Activated CD8-positive, alpha-beta memory T cell treated with anti-CD3 and anti-CD28 coated beads for 4 hours (primary cell): ENCODE measurements around the gene TOM1L1.
"Not testable (repeated sequence)": the region's sequence is repeated elsewhere in the genome, so short reads cannot be mapped to it uniquely, and the experiment has no call there.

Source experiments
- DNase-seq, 2 donors: peaks; one replicate each; pipeline ENCODE4 v3.0.0-alpha.2; 2020; ENCODE audit warnings: low read depth in 2 of 2

TOM1L1 gene, protein sequence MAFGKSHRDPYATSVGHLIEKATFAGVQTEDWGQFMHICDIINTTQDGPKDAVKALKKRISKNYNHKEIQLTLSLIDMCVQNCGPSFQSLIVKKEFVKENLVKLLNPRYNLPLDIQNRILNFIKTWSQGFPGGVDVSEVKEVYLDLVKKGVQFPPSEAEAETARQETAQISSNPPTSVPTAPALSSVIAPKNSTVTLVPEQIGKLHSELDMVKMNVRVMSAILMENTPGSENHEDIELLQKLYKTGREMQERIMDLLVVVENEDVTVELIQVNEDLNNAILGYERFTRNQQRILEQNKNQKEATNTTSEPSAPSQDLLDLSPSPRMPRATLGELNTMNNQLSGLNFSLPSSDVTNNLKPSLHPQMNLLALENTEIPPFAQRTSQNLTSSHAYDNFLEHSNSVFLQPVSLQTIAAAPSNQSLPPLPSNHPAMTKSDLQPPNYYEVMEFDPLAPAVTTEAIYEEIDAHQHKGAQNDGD

GRCh38 chr17:54900457-54901229, at the start of gene TOM1L1:
TSS of gene TOM1L1 (plus strand) at chr17:54900852. CDS start at chr17:54900866, 14 bp downstream.
- DNase-seq = no peak

DNA sequence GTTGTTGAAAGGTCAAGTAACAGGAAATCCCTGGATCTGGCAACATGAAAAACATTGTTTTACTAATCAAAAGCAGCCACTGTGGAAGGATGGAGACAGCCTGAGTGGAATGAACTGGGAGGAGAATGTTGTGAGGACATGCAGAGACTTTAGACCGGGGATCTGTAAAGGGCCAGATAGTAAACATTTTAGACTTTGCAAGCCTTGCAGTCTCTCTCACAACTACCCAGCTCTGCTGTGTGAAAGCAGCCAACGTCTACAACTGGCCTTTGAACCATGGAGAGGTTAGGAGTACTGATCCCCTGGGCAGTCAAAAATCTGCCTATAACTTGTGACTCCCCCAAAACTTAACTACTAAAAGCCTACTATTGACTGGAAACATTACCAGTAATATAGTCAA, 41.5 kb upstream of the TOM1L1 start:
- DNase-seq = no peak

GRCh38 chr17:54860617-54861470, 39.8 kb upstream of the TOM1L1 start:
- no peak for DNase-seq

DNA sequence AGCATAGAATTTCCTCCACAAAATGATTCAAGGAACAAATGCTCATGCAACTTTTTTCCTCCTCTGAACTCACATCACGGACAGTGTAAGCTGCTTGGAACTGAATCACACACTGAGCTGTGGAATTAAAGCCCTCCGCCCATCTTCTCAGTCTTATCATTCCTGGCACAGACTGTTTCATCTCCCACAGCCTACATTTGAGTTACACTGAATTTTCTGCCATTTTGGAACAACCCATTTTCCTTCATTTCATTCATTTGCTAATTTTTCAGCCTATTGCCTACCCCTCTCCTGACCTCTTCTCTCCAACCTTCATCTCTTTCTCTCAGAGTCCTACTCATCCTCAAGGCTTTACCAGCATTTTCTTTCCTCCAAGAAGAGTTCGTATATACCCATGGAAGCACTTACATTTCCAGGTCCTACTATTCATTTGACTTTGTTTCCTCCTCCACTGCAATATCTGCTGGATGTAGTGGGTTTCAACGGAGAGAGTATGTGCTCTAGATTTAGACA, 39.1 kb upstream of the TOM1L1 start:
- no peak for DNase-seq

DNA sequence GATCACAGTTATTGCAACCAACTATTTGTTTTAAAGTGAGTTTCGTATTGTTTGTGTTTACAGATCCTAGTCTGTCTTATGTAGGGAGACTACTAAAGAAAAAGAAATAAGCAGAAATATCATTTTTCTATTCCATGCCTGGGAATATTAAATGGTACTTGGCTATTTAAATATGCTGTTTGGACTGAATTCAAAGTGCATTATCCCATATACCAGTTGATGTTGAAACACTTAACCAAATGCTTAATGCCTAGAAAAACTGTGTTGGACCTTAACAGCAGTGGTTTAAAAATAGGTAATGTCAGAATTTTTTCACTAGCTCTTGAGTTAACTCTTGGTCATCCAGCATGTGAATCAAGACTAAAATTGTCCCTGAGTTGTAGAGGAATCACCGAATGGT, 37.5 kb upstream of the TOM1L1 start:
- DNase-seq = no peak

DNA sequence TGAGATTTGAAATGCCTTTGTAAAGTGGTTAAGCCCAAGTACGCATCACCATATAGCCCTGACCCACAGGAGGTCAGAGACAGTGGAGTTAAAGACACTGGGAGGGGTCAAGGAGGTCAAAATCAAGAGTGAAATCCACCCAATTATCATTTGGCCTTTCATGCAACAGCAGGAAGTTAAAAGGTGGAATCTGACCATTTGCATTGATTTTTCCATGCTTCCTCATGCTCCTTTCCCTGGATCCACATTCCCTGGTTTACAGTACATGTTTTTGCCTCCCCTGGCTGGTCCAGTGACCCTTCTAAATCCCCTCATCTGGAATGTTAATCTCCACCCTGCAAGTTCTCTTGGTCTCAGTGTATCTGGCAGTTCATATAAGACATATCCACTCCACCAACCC, 36.6 kb upstream of the TOM1L1 start:
- no peak for DNase-seq

GRCh38 chr17:54864636-54865356, 35.9 kb upstream of the TOM1L1 start:
- no peak for DNase-seq

GRCh38 chr17:54867634-54868033, 33.0 kb upstream of the TOM1L1 start:
- no peak for DNase-seq

DNA sequence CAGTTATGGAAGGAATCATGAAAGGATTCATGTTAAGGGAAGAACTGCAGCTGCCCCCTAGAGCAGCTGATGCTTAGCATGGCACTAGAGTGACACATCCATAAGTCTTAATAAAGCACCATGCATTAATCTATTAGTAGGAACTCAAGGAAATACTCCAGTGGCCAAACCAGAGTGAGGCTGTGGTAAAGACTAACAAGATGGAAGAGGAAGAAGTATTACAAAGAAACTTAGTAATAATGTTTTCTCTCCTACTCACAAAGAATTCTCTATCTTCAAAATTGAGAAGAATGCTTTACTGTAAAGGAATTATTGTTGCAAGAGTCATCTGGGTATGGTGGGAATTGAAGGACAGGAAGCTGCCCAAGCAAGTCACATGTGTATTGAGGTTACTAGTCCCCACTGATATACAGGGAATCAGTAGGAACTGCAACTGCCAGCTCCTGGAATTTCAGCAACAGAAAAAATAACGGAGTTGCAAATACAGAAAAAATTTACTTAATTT, 29.9 kb upstream of the TOM1L1 start:
- DNase-seq = no peak

DNA sequence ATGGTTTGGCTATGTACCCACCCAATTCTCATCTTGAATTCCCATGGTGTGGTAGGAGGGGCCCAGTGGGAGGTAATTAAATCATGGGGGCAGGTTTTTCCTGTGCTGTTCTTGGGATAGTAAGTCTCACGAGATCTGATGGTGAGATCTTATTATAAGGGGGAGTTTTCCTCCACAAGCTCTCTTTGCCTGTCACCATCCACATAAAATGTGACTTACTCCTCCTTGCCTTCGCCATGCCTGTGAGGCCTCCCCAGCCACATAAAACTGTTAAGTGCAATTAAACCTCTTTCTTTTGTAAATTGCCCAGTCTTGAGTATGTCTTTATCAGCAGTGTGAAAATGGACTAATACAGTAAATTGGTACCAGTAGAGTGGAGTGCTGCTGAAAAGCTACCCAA, 24.7 kb upstream of the TOM1L1 start:
- DNase-seq = not testable (repeated sequence)

- no peak for DNase-seq
Measured at GRCh38 chr17:54876656-54877195, 23.9 kb upstream of the TOM1L1 start.

- DNase-seq = no peak
Measured at GRCh38 chr17:54881255-54881972, 19.2 kb upstream of the TOM1L1 start.

DNA sequence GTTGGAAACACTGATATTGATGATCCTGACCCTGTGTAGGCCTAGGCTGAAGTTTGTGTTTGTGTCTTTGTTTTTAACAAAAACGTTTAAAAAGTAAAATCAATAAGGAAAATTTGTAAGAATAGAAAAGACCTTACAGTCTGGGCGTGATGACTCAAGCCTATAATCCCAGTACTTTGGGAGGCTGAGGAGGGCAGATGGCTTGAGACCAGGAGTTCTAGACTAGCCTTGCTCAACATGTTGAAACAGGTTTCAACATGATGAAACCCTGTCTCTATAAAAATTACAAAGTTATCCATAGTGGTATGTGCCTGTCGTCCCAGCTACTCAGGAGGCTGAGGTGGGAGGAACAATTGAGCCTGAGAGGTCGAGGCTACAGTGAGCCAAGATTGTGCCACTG, 18.3 kb upstream of the TOM1L1 start:
- DNase-seq = no peak

DNA sequence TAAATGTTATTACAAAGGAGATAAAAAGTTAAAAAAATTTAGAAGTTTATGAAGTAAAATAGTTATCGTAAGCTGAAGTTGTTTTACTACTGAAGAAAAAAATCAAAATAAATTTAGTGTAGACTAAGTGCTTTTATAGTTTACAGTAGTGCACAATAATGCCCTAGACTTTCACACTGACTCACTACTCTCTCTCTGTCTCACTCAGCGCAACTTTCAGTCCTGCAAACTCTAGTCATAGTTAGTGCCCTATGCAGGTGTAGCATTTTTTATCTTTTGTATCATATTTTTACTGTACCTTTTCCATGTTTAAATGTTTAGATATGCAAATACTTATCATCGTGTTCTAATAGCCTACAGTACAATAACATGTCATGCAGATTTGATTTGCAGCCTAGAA, 17.7 kb upstream of the TOM1L1 start:
- DNase-seq = no peak

DNA sequence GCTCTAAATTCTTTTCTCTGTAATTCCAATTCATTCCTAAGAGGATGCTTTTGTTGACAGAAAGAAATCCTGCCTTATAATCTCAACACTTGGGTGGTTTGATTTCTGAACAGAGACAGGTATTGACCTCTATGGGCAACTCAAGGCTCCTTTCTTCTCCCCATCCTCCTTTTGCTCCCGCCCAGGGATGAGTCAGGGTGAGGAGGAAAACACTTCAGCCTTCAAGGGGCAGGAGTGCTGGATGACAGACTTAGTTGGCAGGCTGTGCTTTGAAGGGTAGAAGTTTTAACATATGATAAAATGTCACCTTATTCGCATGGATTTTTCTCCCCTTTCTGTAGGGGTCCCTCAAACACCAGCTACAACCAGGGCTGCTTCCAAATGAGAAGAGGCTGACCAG, 16.7 kb upstream of the TOM1L1 start:
- no peak for DNase-seq

DNA sequence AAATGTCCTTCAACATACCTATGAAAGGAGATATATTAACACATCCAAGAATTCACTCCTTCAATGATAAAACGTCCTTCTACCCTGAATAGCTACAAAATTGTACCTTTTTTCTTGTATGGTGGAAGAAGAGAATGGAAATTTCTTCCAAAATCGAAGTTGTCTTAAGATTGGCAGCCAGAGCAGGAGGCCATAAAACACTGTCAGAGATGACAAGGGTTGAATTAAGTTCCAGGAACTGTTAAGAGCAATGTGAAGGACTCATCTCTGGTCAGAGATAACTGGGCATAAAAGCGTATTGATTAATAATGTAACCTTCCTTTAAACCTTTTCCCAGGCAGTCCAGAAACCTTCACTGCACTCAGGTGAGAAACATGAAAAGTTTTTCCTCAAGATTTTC, 12.9 kb upstream of the TOM1L1 start:
- no peak for DNase-seq

- no peak for DNase-seq
Measured at GRCh38 chr17:54888254-54888653, 12.4 kb upstream of the TOM1L1 start.

- no peak for DNase-seq
Measured at GRCh38 chr17:54888981-54889380, 11.7 kb upstream of the TOM1L1 start.

DNA sequence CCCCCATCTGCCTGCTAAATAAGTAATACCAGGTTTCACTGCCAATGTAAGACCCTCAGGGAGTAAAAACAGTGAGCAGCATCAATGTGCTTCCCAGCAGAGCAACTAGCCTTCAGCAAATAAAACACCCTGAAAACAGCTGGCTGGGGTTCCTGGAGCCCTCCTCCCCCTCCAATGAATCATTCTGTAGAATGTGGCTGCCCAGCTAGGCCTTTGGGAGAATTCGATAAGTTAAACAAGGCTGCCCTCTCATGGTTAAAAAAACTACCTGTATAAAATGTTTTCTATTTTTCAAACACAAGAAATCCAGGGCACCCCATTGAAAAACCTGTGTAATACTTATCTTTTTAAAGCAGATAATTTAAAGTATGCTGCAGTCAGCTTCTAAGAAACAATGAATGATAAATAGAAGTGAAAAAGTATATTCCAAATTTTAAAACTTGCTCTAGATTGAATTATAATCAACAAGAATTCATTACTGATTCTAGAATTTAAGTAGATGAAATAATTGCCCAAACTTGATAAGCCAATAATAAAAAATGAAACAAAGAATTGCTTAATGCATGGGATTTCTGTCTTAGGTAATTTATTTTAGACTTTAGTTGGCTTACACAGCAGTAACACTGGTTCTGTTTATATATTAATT, 9.4 kb upstream of the TOM1L1 start:
- no peak for DNase-seq

DNA sequence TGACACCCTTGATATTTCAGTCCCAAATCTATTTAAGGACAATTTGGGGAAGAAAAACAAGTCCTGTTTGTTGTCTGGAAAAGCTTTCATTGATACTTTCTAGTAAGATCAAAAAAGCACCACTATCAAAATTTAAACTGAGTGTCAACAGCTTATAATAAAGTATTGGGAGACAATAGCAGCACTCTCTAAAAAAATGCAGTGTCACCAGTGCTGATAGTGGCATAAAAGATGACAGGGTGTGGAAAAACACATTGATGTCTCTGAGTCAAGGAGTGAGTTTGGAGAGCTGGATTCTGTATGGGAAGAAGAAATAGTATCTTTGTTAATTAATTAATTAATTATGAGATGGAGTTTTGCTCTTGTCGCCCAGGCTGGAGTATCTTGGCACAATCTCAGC, 8.3 kb upstream of the TOM1L1 start:
- DNase-seq = no peak
